HG02588 (cell line): ENCODE measurements around the gene FAM120B.
"Not testable (repeated sequence)": the region's sequence is repeated elsewhere in the genome, so short reads cannot be mapped to it uniquely, and the experiment has no call there.

Source experiments
- ATAC-seq: cut with Tn5 transposase; IDR thresholded peaks from one replicate; pipeline ENCODE4 v1.9.1; 2021; ENCODE audit warnings: mild to moderate bottlenecking, moderate library complexity; ENCODE audit not compliant: unreplicated experiment

FAM120B gene

GRCh38 chr6:170375661-170376060, 69.1 kb downstream of the FAM120B start:
- ATAC-seq: no peak

- no peak for ATAC-seq
Observed at GRCh38 chr6:170376386-170377043, 70.0 kb downstream of the FAM120B start.

- no peak for ATAC-seq
Observed at GRCh38 chr6:170378502-170378901, 71.9 kb downstream of the FAM120B start.

GRCh38 chr6:170381562-170381961, 75.0 kb downstream of the FAM120B start:
- ATAC-seq: no peak

- ATAC-seq: no peak
Observed at GRCh38 chr6:170383466-170384035, 77.0 kb downstream of the FAM120B start.

GRCh38 chr6:170385506-170385905, 78.9 kb downstream of the FAM120B start:
- ATAC-seq: no peak

GRCh38 chr6:170388113-170388512, 81.6 kb downstream of the FAM120B start:
- ATAC-seq: no peak

GRCh38 chr6:170393033-170393432, 86.5 kb downstream of the FAM120B start:
- no peak for ATAC-seq

GRCh38 chr6:170393807-170394399, 87.3 kb downstream of the FAM120B start:
- no peak for ATAC-seq

GRCh38 chr6:170394980-170395379, 88.4 kb downstream of the FAM120B start:
- no peak for ATAC-seq

- not testable (repeated sequence) for ATAC-seq
Observed at GRCh38 chr6:170398743-170399369, 92.3 kb downstream of the FAM120B start.

- ATAC-seq: not testable (repeated sequence)
Observed at GRCh38 chr6:170399955-170400558, 93.5 kb downstream of the FAM120B start.

GRCh38 chr6:170402318-170403040, 95.9 kb downstream of the FAM120B start:
- ATAC-seq: no peak

GRCh38 chr6:170403451-170403850, 96.9 kb downstream of the FAM120B start:
- no peak for ATAC-seq

GRCh38 chr6:170404036-170404435, 97.5 kb downstream of the FAM120B start:
- no peak for ATAC-seq

- no peak for ATAC-seq
Observed at GRCh38 chr6:170404697-170405096, 98.1 kb downstream of the FAM120B start.

GRCh38 chr6:170405311-170405975, 98.9 kb downstream of the FAM120B start:
- ATAC-seq: no peak

GRCh38 chr6:170407200-170407599, 100.6 kb downstream of the FAM120B start:
- ATAC-seq: no peak

- ATAC-seq: no peak
Observed at GRCh38 chr6:170407932-170408331, 101.4 kb downstream of the FAM120B start.

GRCh38 chr6:170409746-170410145, 103.2 kb downstream of the FAM120B start:
- not testable (repeated sequence) for ATAC-seq
